CD14-positive monocyte (primary cell): ENCODE results near the gene HSBP1L1. TPM values are rescaled to one million over a fixed set of nuclear protein-coding genes. Genes with fewer than 3 reads are reported as not detected.

Source experiments
- DNase-seq, 3 donors: peaks; one replicate each; pipeline ENCODE4 v3.0.0-alpha.2; 2011 to 2022
- H2AFZ ChIP-seq: 2 replicates; pipeline ENCODE4 v1.6.0; 2012; ENCODE audit warnings: mild to moderate bottlenecking, low read depth, low read length, inconsistent platforms; ENCODE audit not compliant: insufficient read depth, poor library complexity, severe bottlenecking
- H3K27ac ChIP-seq, 2 donors: 1 replicate in 1 of 2; 2 replicates in 1 of 2; pipeline ENCODE4 v1.5.1; 2012 to 2013; ENCODE audit warnings: low read length in 2 of 2, control low read depth in 1 of 2, inconsistent platforms in 1 of 2, low read depth in 1 of 2, mild to moderate bottlenecking in 1 of 2
- H3K27me3 ChIP-seq, 2 donors: one replicate each; pipeline versions ENCODE4 v1.6.0 to v1.6.1; 2011 to 2013; ENCODE audit warnings: low read length in 2 of 2; ENCODE audit not compliant: control insufficient read depth in 2 of 2, insufficient read depth in 2 of 2
- H3K36me3 ChIP-seq, 2 donors: replicated peaks in 1 of 2; 1 replicate in 1 of 2; 2 replicates in 1 of 2; pipeline versions ENCODE4 v1.5.1 to v1.6.1; 2012 to 2013; ENCODE audit warnings: low read length in 2 of 2, control low read depth in 1 of 2, inconsistent platforms in 1 of 2, mild to moderate bottlenecking in 1 of 2; ENCODE audit not compliant: insufficient read depth in 2 of 2, control insufficient read depth in 1 of 2
- H3K4me1 ChIP-seq, 2 donors: 1 replicate in 1 of 2; 2 replicates in 1 of 2; pipeline versions ENCODE4 v1.5.1 to v1.6.1; 2012 to 2013; ENCODE audit warnings: low read length in 2 of 2, control low read depth in 1 of 2, inconsistent platforms in 1 of 2, mild to moderate bottlenecking in 1 of 2, moderate library complexity in 1 of 2; ENCODE audit not compliant: insufficient read depth in 2 of 2, control insufficient read depth in 1 of 2
- H3K4me2 ChIP-seq: replicated peaks from 2 replicates; pipeline ENCODE3; 2012; ENCODE audit warnings: low read length, moderate library complexity, mild to moderate bottlenecking; ENCODE audit not compliant: poor library complexity, severe bottlenecking; ENCODE audit errors: extremely low read depth
- H3K4me3 ChIP-seq, 3 experiments: fragments of 200-600 bp in 1 of 3; sonication (generic) in 1 of 3; replicated peaks in 1 of 3; 1 replicate in 2 of 3; 2 replicates in 1 of 3; pipeline ENCODE4 v1.5.1; 2011 to 2013; ENCODE audit warnings: low read length in 3 of 3, mild to moderate bottlenecking in 3 of 3, control low read depth in 2 of 3, low read depth in 2 of 3, inconsistent platforms in 1 of 3, moderate library complexity in 1 of 3
- H3K79me2 ChIP-seq: 2 replicates; pipeline ENCODE4 v1.6.0; 2012; ENCODE audit warnings: mild to moderate bottlenecking, control low read depth, inconsistent platforms, low read length, moderate library complexity; ENCODE audit not compliant: insufficient read depth
- H3K9ac ChIP-seq: 2 replicates; pipeline ENCODE4 v1.6.0; 2017; ENCODE audit warnings: low read length, mild to moderate bottlenecking; ENCODE audit not compliant: insufficient read depth, poor library complexity, severe bottlenecking
- H3K9me3 ChIP-seq, 2 donors: replicated peaks in 1 of 2; 1 replicate in 1 of 2; 2 replicates in 1 of 2; pipeline versions ENCODE4 v1.5.1 to v1.6.1; 2012 to 2013; ENCODE audit warnings: low read length in 2 of 2, control low read depth in 1 of 2; ENCODE audit not compliant: control insufficient read depth in 1 of 2, insufficient read depth in 1 of 2
- H4K20me1 ChIP-seq: 2 replicates; pipeline ENCODE4 v1.6.0; 2012; ENCODE audit warnings: mild to moderate bottlenecking, low read length, control low read depth, moderate library complexity; ENCODE audit not compliant: insufficient read depth
- H3K27ac Mint-ChIP-seq, 7 donors: one replicate each; pipeline ENCODE4 v1.8.0; 2020; ENCODE audit warnings: mild to moderate bottlenecking in 7 of 7, mixed read lengths in 7 of 7, moderate library complexity in 6 of 7, inconsistent platforms in 2 of 7
- H3K27me3 Mint-ChIP-seq, 3 donors: one replicate each; pipeline ENCODE4 v1.8.0; 2021 to 2022; ENCODE audit warnings: low read depth in 3 of 3, mild to moderate bottlenecking in 3 of 3, mixed read lengths in 3 of 3, moderate library complexity in 3 of 3, inconsistent platforms in 1 of 3
- H3K36me3 Mint-ChIP-seq, 2 donors: one replicate each; pipeline ENCODE4 v1.8.0; 2020; ENCODE audit warnings: mixed read lengths in 2 of 2, inconsistent platforms in 1 of 2, mild to moderate bottlenecking in 1 of 2
- H3K4me1 Mint-ChIP-seq: one replicate; pipeline ENCODE4 v1.8.0; 2020; ENCODE audit warnings: mild to moderate bottlenecking, mixed read lengths
- H3K4me3 Mint-ChIP-seq, 2 donors: one replicate each; pipeline ENCODE4 v1.8.0; 2020; ENCODE audit warnings: mild to moderate bottlenecking in 2 of 2, mixed read lengths in 2 of 2, moderate library complexity in 1 of 2
- H3K9me3 Mint-ChIP-seq, 7 donors: one replicate each; pipeline ENCODE4 v1.8.0; 2020 to 2022; ENCODE audit warnings: mixed read lengths in 7 of 7, mild to moderate bottlenecking in 6 of 7, moderate library complexity in 6 of 7, inconsistent platforms in 2 of 7
- CTCF ChIP-seq: fragments of 200-600 bp; IDR thresholded peaks from one replicate; pipeline ENCODE4 v1.8.0; 2022; ENCODE audit warnings: antibody characterized with exemption, mild to moderate bottlenecking
- WGBS: methylation state at CpG from one replicate; pipeline ENCODE4 v1.1.5; 2013; ENCODE audit warnings: missing lambda C conversion rate; ENCODE audit not compliant: insufficient coverage; 5-methylcytosine and 5-hydroxymethylcytosine counted together
- intact Hi-C, 2 donors: fragments of 100-400 bp; cut with micrococcal nuclease; formaldehyde crosslinking; loops; one replicate each; pipeline versions ENCODE4 v1.15.0 to v1.15.1; 2023
- polyA plus RNA-seq, 3 donors: library from polyadenylated mRNA; depleted of rRNA in 1 of 3; unstranded in 2 of 3; stranded (reverse) in 1 of 3; fragments of 300-500 nt in 2 of 3; fragments of >200 nt in 1 of 3; fragmentation: Illumina TruSeq in 2 of 3; gene quantifications; 1 replicate in 2 of 3; 2 replicates in 1 of 3; pipeline ENCODE4 v1.2.3, GENCODE V29; 2012 to 2021

Gene HSBP1L1
- polyA plus RNA-seq, 3 donors: 2.5 to 13.2 (median 10.8) TPM

- no peak for DNase-seq
- H3K36me3 ChIP-seq: peaks cover 6 to 24% of the 10 kb centered on the region in 2 donors
- H3K4me2 ChIP-seq: peak overlapping the region; percentile 88
- no peak for TF ChIP-seq CTCF
- H3K27me3 ChIP-seq: no peaks in the 10 kb centered on the region
- no peaks in the 10 kb centered on the region for H3K9me3 ChIP-seq
- Mint-ChIP-seq H3K27ac (peak overlapping the region; percentile 74 to 92 (median 87)), H3K4me1 (peaks cover 33% of the 10 kb centered on the region), H3K9me3 (peaks cover 0 to 2% (median 0%) of the 10 kb centered on the region in 7 donors), H3K36me3 (peaks cover 18 to 21% of the 10 kb centered on the region in 2 donors), H3K4me3 (peak overlapping the region; percentile 83 to 93), H3K27me3 (peaks cover 0 to 2% (median 0%) of the 10 kb centered on the region in 3 donors)
- H2AFZ ChIP-seq: peak overlapping the region; percentile 92
- peaks cover 30 to 38% of the 10 kb centered on the region in 2 donors for H3K4me1 ChIP-seq
- intact Hi-C loops: loop anchor here (5.0 to 10.0 kb wide), 4 partner anchors 35 to 193 kb away; partner anchors contain the start of genes SLC66A2 (in 2 of the 2), KCNG2 (in 1 of the 2) and RBFA (in 1 of the 2)
- H3K4me3 ChIP-seq: peak overlapping the region; percentile 61 to 96 (median 79)
- 0% methylated on average over 1 of the region's 6 CpGs for WGBS
- peak overlapping the region; percentile 69 to 95 for H3K27ac ChIP-seq
- peak overlapping the region; percentile 95 for H3K9ac ChIP-seq
- H3K79me2 ChIP-seq: peaks cover 59% of the 10 kb centered on the region
- peaks cover 38% of the 10 kb centered on the region for H4K20me1 ChIP-seq
Measured at GRCh38 chr18:79987566-79987965, 23.1 kb downstream of the HSBP1L1 start.

- WGBS: under 1% methylated on average over 48 of the region's 48 CpGs
- intact Hi-C loops: loop anchor here (5.0 to 10.0 kb wide), 4 partner anchors 36 to 193 kb away; partner anchors contain the start of genes SLC66A2 (in 2 of the 2), KCNG2 (in 1 of the 2) and RBFA (in 1 of the 2)
- H3K9me3 Mint-ChIP-seq: peaks cover 0 to 2% (median 0%) of the 10 kb centered on the region in 7 donors
- peaks cover 33% of the 10 kb centered on the region for H4K20me1 ChIP-seq
- H3K4me2 ChIP-seq: peak overlapping the region; percentile 88
- peak overlapping the region; percentile 83 to 93 for H3K4me3 Mint-ChIP-seq
- H3K27ac Mint-ChIP-seq: peak overlapping the region; percentile 74 to 92 (median 87)
- peak; percentile 30 for TF ChIP-seq CTCF
- peaks cover 6 to 24% of the 10 kb centered on the region in 2 donors for H3K36me3 ChIP-seq
- peak overlapping the region; percentile 95 for H3K9ac ChIP-seq
- peak overlapping the region; percentile 61 to 96 (median 79) for H3K4me3 ChIP-seq
- H3K27me3 ChIP-seq: no peaks in the 10 kb centered on the region
- peaks cover 0 to 2% (median 0%) of the 10 kb centered on the region in 3 donors for H3K27me3 Mint-ChIP-seq
- H2AFZ ChIP-seq: peak overlapping the region; percentile 92
- H3K27ac ChIP-seq: peak overlapping the region; percentile 69 to 95
- DNase-seq: peak; percentile 52 to 62 (median 53)
- H3K4me1 ChIP-seq: peaks cover 25 to 33% of the 10 kb centered on the region in 2 donors
- peaks cover 18 to 21% of the 10 kb centered on the region in 2 donors for H3K36me3 Mint-ChIP-seq
- H3K4me1 Mint-ChIP-seq: peaks cover 28% of the 10 kb centered on the region
- no peaks in the 10 kb centered on the region for H3K9me3 ChIP-seq
- H3K79me2 ChIP-seq: peaks cover 54% of the 10 kb centered on the region
Measured at GRCh38 chr18:79988071-79988450, 23.6 kb downstream of the HSBP1L1 start.
